Activated naive CD8-positive, alpha-beta T cell treated with anti-CD3 and anti-CD28 coated beads, Interleukin-2, amount 50 U/mL, for 16 hours (primary cell): ENCODE data around the gene PPP1R37.

ENCODE experiments used
- DNase-seq: peaks from one replicate; pipeline ENCODE4 v3.0.0-alpha.2; 2020; ENCODE audit warnings: low read depth, low spot score

PPP1R37 gene

DNA sequence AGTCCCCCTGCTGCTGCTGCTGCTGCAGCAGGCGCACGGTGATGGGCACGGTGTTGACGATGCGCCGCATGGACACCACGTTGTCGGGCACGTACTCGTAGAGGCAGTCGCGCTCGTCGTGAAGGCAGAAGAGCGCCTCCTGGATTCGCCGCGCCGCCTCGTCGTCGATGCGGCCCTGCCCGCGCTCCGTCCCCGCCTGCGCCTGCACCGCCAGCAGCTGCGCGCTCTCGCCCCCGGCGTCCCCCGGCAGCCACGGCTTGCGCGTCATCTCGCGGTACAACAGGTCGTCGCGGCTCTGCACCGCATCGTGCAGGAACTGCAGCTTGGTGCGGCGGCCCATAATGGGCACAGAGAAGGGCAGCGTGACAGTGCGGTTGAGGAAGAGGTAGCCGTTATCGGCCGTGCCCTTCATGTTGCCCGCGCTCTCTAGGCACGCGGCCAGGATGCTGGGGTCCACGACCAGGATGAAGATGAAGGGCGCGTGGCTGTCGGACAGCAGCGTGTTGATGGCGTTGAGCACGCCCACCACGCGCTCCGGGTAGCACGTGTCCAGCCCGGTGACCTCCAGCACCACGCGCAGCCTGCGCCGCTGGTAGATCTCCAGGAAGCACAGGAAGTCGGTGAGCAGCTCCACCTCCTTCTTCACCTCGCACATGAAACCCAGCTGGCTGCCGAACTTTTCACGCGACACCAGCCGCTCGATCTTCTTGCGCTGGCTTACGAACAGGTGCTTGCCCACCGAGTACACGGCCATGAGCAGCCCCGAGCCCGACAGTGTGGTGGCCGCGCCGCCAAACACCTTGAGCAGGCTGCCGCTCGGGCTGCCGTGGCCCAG is 59.7 kb downstream of the PPP1R37 start:
- no peak for DNase-seq

- DNase-seq = no peak
These were observed 60.5 kb downstream of the PPP1R37 start for GRCh38 chr19:45153339-45154063.

- DNase-seq = no peak
These were observed 61.3 kb downstream of the PPP1R37 start for GRCh38 chr19:45154064-45154827.

GRCh38 chr19:45156011-45156630 is 63.1 kb downstream of the PPP1R37 start:
- no peak for DNase-seq

GRCh38 chr19:45156751-45157150 is 63.8 kb downstream of the PPP1R37 start:
- DNase-seq = no peak

- DNase-seq = no peak
These were observed 65.7 kb downstream of the PPP1R37 start for GRCh38 chr19:45158503-45159209.

GRCh38 chr19:45159210-45159970 is 66.4 kb downstream of the PPP1R37 start:
- DNase-seq = no peak

- no peak for DNase-seq
These were observed 67.0 kb downstream of the PPP1R37 start for GRCh38 chr19:45159971-45160324.

GRCh38 chr19:45160870-45161737 is 68.1 kb downstream of the PPP1R37 start, which contains the start of gene NKPD1:
Gene NKPD1, minus strand, starts transcription at chr19:45160982. Its CDS starts 832 bp downstream, at chr19:45160150.
- DNase-seq = no peak

- no peak for DNase-seq
These were observed 69.0 kb downstream of the PPP1R37 start for GRCh38 chr19:45161738-45162607.

GRCh38 chr19:45162608-45163143 is 69.7 kb downstream of the PPP1R37 start:
- DNase-seq = no peak

GRCh38 chr19:45163156-45163555 is 70.2 kb downstream of the PPP1R37 start:
- DNase-seq = no peak

DNA sequence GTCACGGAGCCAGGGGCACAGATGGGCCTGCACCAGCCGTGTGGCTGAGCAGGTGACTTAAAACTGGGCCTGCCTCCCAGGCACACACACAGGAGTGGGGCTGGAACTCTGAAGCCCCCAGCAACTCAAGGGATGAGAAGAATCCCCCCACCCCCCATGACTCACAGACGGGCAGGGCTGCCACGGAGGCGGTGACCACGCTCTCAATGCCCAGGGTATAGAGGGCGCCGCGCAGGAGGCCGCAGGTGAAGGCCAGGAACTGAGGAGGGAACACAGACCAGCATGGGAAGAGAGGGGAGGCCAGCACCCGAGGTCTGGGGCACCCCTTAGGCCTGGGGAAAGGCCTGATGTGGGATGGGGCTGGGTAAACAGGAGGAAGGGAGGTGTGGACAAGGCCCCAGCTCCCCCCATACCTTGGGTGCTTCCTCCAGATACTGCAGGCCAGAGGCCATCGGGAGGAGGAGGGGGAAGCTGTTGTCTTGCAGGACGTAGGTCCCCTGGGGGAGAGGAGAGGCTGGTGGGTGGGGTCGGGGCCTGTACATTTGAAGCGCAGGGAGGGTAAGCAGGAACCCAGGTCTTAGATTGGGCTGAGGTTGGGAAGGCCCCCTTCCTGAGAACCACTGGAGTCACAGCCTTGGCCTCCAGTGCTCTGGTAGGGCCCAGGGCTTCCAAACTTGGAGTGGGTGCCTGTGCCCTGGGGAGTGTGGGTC is 70.9 kb downstream of the PPP1R37 start:
- no peak for DNase-seq

GRCh38 chr19:45164577-45165335 is 71.8 kb downstream of the PPP1R37 start:
- no peak for DNase-seq

DNA sequence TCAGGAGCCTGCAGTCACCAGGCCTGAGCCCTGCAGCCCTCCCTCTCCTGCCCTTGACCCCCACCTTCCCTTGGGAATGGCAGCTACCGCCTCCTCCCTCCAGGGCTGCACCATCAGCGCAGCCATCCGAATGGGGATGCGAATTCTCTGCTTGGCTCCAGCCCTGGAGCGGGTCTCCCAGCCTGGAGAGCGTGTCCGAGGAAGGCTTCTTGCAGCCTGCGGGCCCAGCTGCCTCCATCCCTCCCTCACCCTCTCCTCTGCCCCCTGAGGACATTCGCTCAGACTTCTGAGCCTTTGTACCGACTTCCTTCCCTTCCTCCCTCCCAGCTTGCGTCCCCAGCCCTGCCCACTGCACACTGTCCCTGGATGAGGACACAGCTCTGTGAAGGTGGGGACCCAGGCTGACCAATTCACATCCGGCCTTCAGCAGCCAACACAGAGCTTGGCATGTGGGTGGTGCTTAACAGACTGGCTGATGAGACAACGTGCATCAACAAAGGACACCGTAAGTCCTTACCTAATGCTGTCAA is 73.8 kb downstream of the PPP1R37 start:
- no peak for DNase-seq

DNA sequence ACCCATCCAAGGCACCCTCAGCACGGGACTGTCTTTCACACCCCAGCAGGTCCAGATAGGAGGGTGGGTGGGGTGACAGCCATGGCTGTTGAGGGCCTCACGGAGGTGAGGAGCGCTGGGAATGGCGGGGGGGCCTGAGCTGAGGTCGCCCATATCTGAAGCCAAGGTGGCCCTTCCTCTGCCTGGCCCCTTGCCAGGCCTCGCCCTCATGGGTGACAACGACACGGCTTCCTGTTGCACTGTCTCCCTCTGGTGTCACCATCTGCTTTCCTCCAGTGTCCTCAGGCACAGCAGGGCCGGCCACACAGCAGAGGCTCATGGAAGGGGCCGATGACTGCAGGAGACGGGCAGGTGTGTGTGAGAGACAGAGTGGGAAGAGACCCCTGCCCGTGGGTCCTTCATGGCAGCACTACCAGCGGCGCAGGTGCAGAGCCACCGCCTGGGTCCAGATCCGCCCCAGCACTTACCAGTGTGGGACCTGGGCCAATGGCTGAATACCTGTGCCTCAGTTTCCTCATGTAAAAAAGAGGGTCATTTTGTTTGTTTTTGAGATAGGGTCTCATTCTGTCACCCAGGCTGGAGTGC is 75.9 kb downstream of the PPP1R37 start:
- DNase-seq = no peak
